ENCODE results near the gene CISD1.

Gene CISD1

GRCh38 chr10:58266003-58266825 is 2.7 kb upstream of the CISD1 start:
- DNase-seq, result no peak

- DNase-seq, result peak; percentile 21
Observed at GRCh38 chr10:58266826-58267712, 1.9 kb upstream of the CISD1 start.

GRCh38 chr10:58267713-58268453 is 1.1 kb upstream of the CISD1 start, which contains the start of gene IPMK:
IPMK (minus strand) TSS chr10:58267894; CDS start chr10:58267611, 283 bp downstream.
- DNase-seq, result peak; percentile 93

- DNase-seq, result no peak
Observed at GRCh38 chr10:58268454-58268945, 462 bp upstream of the CISD1 start.

- no peak for DNase-seq
Observed at GRCh38 chr10:58269782-58270290, 874 bp downstream of the CISD1 start.

- DNase-seq, result no peak
Observed at GRCh38 chr10:58275261-58275660, 6.3 kb downstream of the CISD1 start.

GRCh38 chr10:58275908-58276307 is 6.9 kb downstream of the CISD1 start:
- no peak for DNase-seq

- DNase-seq, result no peak
Observed at GRCh38 chr10:58278274-58278961, 9.5 kb downstream of the CISD1 start.

- DNase-seq, result no peak
Observed at GRCh38 chr10:58278962-58279307, 10.0 kb downstream of the CISD1 start.

- no peak for DNase-seq
Observed at GRCh38 chr10:58280477-58280876, 11.5 kb downstream of the CISD1 start.

- no peak for DNase-seq
Observed at GRCh38 chr10:58281092-58281752, 12.3 kb downstream of the CISD1 start.

GRCh38 chr10:58282615-58283014 is 13.7 kb downstream of the CISD1 start:
- DNase-seq, result no peak

GRCh38 chr10:58291538-58292174 is 22.7 kb downstream of the CISD1 start:
- peak; percentile 14 for DNase-seq

- DNase-seq, result no peak
Observed at GRCh38 chr10:58293989-58294388, 25.0 kb downstream of the CISD1 start.

- DNase-seq, result peak; percentile 50
Observed at GRCh38 chr10:58299580-58299979, 30.6 kb downstream of the CISD1 start.

GRCh38 chr10:58300676-58301075 is 31.7 kb downstream of the CISD1 start:
- DNase-seq, result no peak

GRCh38 chr10:58302254-58302653 is 33.3 kb downstream of the CISD1 start:
- DNase-seq, result no peak

GRCh38 chr10:58304099-58304633 is 35.2 kb downstream of the CISD1 start:
- DNase-seq, result no peak

GRCh38 chr10:58305821-58306220 is 36.9 kb downstream of the CISD1 start:
- no peak for DNase-seq

GRCh38 chr10:58307676-58308075 is 38.7 kb downstream of the CISD1 start:
- no peak for DNase-seq

GRCh38 chr10:58311026-58311425 is 42.1 kb downstream of the CISD1 start:
- no peak for DNase-seq

Measured in T-helper 9 cell (primary cell).